Body of pancreas (tissue), 4 donors: ENCODE data around the gene IGSF1.

Experiments
- POLR2A ChIP-seq, 3 donors: fragments of 450-650 bp; IDR thresholded peaks; one replicate each; pipeline ENCODE4 v1.6.1; 2016; ENCODE audit warnings: antibody characterized with exemption in 3 of 3, mild to moderate bottlenecking in 2 of 3
- TF ChIP-seq, protein P1 (sequence below), 7 experiments: fragments of 450-650 bp in 4 of 7; fragments of 200-600 bp in 3 of 7; sonication (generic) in 3 of 7; IDR thresholded peaks; one replicate each; pipeline ENCODE4 v1.5.1; 2016 to 2019; ENCODE audit warnings: antibody characterized with exemption in 7 of 7

GRCh38 chrX:131331152-131331551 is 42.0 kb upstream of the IGSF1 start:
- no peak for TF ChIP-seq POLR2A (IDR thresholded peaks at IDR 0.05)
- TF ChIP-seq, protein P1, sequence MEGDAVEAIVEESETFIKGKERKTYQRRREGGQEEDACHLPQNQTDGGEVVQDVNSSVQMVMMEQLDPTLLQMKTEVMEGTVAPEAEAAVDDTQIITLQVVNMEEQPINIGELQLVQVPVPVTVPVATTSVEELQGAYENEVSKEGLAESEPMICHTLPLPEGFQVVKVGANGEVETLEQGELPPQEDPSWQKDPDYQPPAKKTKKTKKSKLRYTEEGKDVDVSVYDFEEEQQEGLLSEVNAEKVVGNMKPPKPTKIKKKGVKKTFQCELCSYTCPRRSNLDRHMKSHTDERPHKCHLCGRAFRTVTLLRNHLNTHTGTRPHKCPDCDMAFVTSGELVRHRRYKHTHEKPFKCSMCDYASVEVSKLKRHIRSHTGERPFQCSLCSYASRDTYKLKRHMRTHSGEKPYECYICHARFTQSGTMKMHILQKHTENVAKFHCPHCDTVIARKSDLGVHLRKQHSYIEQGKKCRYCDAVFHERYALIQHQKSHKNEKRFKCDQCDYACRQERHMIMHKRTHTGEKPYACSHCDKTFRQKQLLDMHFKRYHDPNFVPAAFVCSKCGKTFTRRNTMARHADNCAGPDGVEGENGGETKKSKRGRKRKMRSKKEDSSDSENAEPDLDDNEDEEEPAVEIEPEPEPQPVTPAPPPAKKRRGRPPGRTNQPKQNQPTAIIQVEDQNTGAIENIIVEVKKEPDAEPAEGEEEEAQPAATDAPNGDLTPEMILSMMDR (IDR thresholded peaks at IDR 0.05) = no peak
